ENCODE measurements around the gene MCM5. TPM values are rescaled to one million over a fixed set of nuclear protein-coding genes. Genes with fewer than 3 reads are reported as not detected.

MCM5 gene
- total RNA-seq, 1 experiment from 2014 or later, result 274 TPM

DNA sequence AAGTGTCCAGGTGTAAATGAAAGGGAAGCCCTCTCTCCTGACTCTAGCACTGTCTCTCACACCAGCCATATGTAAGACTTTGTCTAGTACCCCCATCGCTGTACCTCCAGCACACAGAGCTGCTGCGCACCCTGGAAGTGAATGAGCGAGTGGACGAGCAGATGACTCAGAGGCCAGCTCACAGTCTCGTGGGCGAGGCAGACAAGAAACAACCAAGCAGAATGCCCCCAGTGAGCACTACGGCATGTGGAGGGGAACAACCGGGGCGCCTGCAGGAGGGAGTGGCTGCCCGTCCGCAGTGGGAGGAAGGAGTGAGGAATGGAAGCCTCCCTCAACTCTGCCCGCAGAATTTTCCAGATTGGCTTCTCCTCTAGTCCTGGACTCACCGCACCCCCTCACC is 46.4 kb downstream of the MCM5 start:
- Histone ChIP-seq H3K9me3 (ENCODE audit: control insufficient read depth, low read depth, low read length) (no peaks in the 10 kb centered on the region), H3T11ph (ENCODE audit: low read length) (no peak overlapping the region), H3K79me1 (ENCODE audit: insufficient read depth, low read depth, low read length, poor library complexity, severe bottlenecking) (no peaks in the 10 kb centered on the region), H2BK20ac (ENCODE audit: low read depth, low read length, poor library complexity, severe bottlenecking) (no peak overlapping the region), H4K8ac (replicated peaks; ENCODE audit: insufficient read length, low read depth, low read length) (no peak overlapping the region), H2AFZ (ENCODE audit: low read length) (no peak overlapping the region), H2BK120ac (ENCODE audit: low read depth, low read length, poor library complexity, severe bottlenecking) (no peak overlapping the region), H3K23ac (ENCODE audit: insufficient read length, low read depth, low read length) (no peak overlapping the region), H3K27ac (ENCODE audit: insufficient read length, low read depth, low read length) (no peak overlapping the region), H2BK12ac (ENCODE audit: insufficient read length, low read depth, low read length) (no peak overlapping the region), H3K23me2 (ENCODE audit: insufficient read length, low read depth, low read length, poor library complexity, severe bottlenecking) (no peaks in the 10 kb centered on the region), H3K4ac (ENCODE audit: low read depth, low read length) (no peak overlapping the region), H3K14ac (ENCODE audit: insufficient read depth, low read length) (no peak overlapping the region), H4K20me1 (ENCODE audit: control insufficient read depth, insufficient read depth, insufficient read length) (no peaks in the 10 kb centered on the region), H2BK5ac (ENCODE audit: insufficient read length, low read length) (no peak overlapping the region), H3K9ac (ENCODE audit: extremely low read depth, insufficient read length, low read length) (no peak overlapping the region), H3K4me2 (ENCODE audit: insufficient read depth, insufficient read length, low read length) (no peak overlapping the region), H3K27me3 (ENCODE audit: insufficient read depth, low read length) (no peaks in the 10 kb centered on the region), H4K91ac (ENCODE audit: insufficient read length, low read depth, low read length) (no peak overlapping the region), H3K4me1 (ENCODE audit: insufficient read depth, low read length) (no peaks in the 10 kb centered on the region; the same call in 1 of the 2 replicates), H3K18ac (ENCODE audit: insufficient read length, low read depth, low read length) (no peak overlapping the region), H3K79me2 (ENCODE audit: insufficient read depth, low read length) (no peaks in the 10 kb centered on the region; the same call in 1 of the 2 replicates), H3K56ac (ENCODE audit: insufficient read length, low read depth, low read length) (no peak overlapping the region), H2BK15ac (ENCODE audit: low read depth, low read length) (no peak overlapping the region), H4K5ac (ENCODE audit: insufficient read length, low read depth, low read length) (no peak overlapping the region), H2AK5ac (ENCODE audit: insufficient read length, low read length) (no peak overlapping the region)
- H3K36me3 Mint-ChIP-seq (ENCODE audit: insufficient read depth in 1 of 3, low read depth in 3 of 3), result peaks cover 9 to 24% (median 15%) of the 10 kb centered on the region in 3 experiments; a peak in 5 of 7 replicates
- no CpG with 5 or more reads among the region's 13 CpGs for WGBS (ENCODE audit: extremely low coverage, insufficient read length, low lambda C conversion rate)
- peak overlapping the region in 1 of 3 experiments; percentile 76; a peak in 1 of 7 replicates for H3K27ac Mint-ChIP-seq
- no peak for DNase-seq
- no peaks in the 10 kb centered on the region for H3K9me3 Mint-ChIP-seq
- H3K4me3 Mint-ChIP-seq, result no peak overlapping the region
- H3K4me1 Mint-ChIP-seq, result peaks cover 25 to 32% of the 10 kb centered on the region in 2 experiments
- TF ChIP-seq, protein P1, sequence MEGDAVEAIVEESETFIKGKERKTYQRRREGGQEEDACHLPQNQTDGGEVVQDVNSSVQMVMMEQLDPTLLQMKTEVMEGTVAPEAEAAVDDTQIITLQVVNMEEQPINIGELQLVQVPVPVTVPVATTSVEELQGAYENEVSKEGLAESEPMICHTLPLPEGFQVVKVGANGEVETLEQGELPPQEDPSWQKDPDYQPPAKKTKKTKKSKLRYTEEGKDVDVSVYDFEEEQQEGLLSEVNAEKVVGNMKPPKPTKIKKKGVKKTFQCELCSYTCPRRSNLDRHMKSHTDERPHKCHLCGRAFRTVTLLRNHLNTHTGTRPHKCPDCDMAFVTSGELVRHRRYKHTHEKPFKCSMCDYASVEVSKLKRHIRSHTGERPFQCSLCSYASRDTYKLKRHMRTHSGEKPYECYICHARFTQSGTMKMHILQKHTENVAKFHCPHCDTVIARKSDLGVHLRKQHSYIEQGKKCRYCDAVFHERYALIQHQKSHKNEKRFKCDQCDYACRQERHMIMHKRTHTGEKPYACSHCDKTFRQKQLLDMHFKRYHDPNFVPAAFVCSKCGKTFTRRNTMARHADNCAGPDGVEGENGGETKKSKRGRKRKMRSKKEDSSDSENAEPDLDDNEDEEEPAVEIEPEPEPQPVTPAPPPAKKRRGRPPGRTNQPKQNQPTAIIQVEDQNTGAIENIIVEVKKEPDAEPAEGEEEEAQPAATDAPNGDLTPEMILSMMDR (conservative IDR thresholded peaks at IDR 0.05), result no peak
- H3K27me3 Mint-ChIP-seq (ENCODE audit: low read depth), result peaks cover 9% of the 10 kb centered on the region
